HG03045 (cell line): ENCODE measurements around the gene ABHD16A.

Source experiments
- ATAC-seq: cut with Tn5 transposase; IDR thresholded peaks from one replicate; pipeline ENCODE4 v1.9.1; 2021; ENCODE audit warnings: mild to moderate bottlenecking, moderate library complexity; ENCODE audit not compliant: unreplicated experiment

ABHD16A gene

GRCh38 chr6:31642798-31643570, 60.1 kb downstream of the ABHD16A start:
- ATAC-seq: no peak

GRCh38 chr6:31641370-31641769, 61.8 kb downstream of the ABHD16A start:
- ATAC-seq: no peak

- no peak for ATAC-seq
Observed at GRCh38 chr6:31640612-31641011, 62.5 kb downstream of the ABHD16A start.

- ATAC-seq: no peak
Observed at GRCh38 chr6:31639449-31639861, 63.7 kb downstream of the ABHD16A start.

- no peak for ATAC-seq
Observed at GRCh38 chr6:31639043-31639442, 64.1 kb downstream of the ABHD16A start.
